ENCODE data around the gene EPM2AIP1.
"Not testable (repeated sequence)": the region's sequence is repeated elsewhere in the genome, so short reads cannot be mapped to it uniquely, and the experiment has no call there.

EPM2AIP1 gene

GRCh38 chr3:36992806-36993325 lies at the start of gene EPM2AIP1:
EPM2AIP1 (minus strand) TSS chr3:36993131; CDS start chr3:36993077, 54 bp downstream.
- no peak for DNase-seq (ENCODE audit: low read depth)

GRCh38 chr3:37042712-37043111 lies 49.8 kb upstream of the EPM2AIP1 start:
- DNase-seq (ENCODE audit: low read depth) = not testable (repeated sequence)

- DNase-seq (ENCODE audit: low read depth) = no peak
Observed at GRCh38 chr3:37041546-37042195, 48.7 kb upstream of the EPM2AIP1 start.

GRCh38 chr3:37040231-37040630 lies 47.3 kb upstream of the EPM2AIP1 start:
- no peak for DNase-seq (ENCODE audit: low read depth)

- no peak for DNase-seq (ENCODE audit: low read depth)
Observed at GRCh38 chr3:37039161-37039846, 46.4 kb upstream of the EPM2AIP1 start.

GRCh38 chr3:37037352-37037751 lies 44.4 kb upstream of the EPM2AIP1 start:
- no peak for DNase-seq (ENCODE audit: low read depth)

DNA sequence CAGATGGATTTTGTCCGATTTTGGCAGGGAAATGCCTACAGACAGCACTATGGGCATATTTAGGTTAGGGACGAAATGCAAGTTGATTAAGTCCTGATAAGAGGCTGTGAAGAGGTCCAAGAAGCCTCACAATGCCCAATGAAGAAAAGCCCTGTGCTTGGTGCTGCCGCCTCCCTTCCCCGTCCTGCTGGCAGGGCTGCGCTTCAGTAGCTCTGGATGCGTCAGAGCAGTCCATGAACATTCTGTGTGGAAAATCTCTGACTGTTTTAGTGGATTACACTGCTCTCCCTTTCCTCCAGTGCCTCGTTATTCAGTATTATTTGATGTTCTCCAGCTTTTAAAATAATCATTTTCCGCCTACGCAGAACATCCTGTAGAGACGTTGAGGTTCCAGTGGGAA lies 40.0 kb upstream of the EPM2AIP1 start:
- DNase-seq (ENCODE audit: low read depth) = no peak

DNA sequence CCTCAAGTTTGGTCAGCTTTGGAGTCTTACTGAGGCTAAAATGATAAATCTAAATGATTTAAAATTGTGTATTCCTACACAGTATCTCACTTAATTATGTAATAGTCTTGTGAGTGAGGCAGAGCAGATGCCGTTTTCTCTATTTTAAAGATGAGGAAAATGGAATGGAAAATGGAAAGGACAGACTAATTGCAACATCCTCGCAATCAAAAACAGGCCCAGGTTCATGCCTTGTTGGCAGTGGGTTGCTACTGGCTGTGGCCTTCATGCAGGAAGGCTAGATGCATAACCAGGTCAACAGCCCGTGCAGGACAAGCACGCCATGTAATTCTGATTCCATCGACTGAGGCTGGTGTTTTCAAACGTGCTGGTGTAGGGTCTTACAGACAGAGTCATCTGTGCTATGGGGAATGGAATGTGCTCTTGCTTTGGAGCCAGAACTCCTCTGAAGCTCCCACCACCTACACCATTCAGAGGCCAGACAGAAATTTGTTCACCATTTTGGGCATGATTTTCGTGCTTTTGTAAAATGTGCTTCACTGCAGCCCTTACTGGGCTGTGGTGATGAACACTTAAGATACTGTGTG lies 38.3 kb upstream of the EPM2AIP1 start:
- no peak for DNase-seq (ENCODE audit: low read depth)

- no peak for DNase-seq (ENCODE audit: low read depth)
Observed at GRCh38 chr3:37030588-37030987, 37.7 kb upstream of the EPM2AIP1 start.

DNA sequence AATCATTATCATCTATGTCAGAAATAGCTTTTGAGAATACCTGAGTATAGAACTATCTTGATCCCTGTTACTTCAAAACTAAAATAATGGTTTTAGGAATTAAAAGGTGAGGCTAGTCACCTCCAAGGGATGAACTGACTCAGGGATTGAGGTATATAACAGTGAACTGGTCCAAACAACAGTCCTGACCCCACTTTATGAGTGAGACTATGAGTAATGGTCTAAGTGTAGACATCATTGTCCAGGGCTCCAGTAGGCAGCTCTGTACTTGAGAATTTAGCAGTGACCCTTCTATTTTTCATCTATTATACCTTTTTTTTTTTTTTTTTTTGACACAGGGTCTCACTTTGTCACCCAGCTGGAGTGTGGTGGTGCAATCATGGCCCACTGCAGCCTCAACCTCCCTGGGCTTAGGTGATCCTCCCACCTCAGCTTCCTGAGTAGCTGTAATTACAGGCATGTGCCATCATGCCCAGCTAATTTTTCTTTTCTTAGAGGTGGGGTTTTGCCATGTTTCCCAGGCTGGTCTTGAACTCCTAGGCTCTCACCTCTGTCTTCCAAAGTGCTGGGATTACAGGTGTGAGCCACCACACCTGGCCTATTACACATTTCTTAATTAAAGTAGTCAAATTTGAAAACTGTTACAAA lies 36.7 kb upstream of the EPM2AIP1 start:
- DNase-seq (ENCODE audit: low read depth) = no peak

- DNase-seq (ENCODE audit: low read depth) = no peak
Observed at GRCh38 chr3:37029111-37029510, 36.2 kb upstream of the EPM2AIP1 start.

DNA sequence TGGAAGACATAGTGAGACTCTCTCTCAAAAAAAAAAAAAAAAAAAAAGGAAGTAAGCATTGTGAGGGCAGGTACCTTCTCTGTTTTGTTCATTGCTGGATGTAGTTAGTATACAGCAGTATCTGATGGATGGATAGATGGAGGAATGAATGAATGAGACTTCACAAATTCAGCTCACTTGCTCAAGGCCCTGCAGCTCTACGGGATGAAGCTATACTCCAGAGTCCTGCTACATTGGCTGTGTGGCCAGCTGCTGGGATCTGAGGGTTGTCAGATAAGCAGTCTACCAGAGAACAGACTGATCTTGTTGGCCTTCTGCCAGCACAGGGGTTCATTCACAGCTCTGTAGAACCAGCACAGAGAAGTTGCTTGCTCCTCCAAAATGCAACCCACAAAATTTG lies 35.4 kb upstream of the EPM2AIP1 start:
- DNase-seq (ENCODE audit: low read depth) = no peak

GRCh38 chr3:37026851-37027250 lies 33.9 kb upstream of the EPM2AIP1 start:
- DNase-seq (ENCODE audit: low read depth) = no peak

DNA sequence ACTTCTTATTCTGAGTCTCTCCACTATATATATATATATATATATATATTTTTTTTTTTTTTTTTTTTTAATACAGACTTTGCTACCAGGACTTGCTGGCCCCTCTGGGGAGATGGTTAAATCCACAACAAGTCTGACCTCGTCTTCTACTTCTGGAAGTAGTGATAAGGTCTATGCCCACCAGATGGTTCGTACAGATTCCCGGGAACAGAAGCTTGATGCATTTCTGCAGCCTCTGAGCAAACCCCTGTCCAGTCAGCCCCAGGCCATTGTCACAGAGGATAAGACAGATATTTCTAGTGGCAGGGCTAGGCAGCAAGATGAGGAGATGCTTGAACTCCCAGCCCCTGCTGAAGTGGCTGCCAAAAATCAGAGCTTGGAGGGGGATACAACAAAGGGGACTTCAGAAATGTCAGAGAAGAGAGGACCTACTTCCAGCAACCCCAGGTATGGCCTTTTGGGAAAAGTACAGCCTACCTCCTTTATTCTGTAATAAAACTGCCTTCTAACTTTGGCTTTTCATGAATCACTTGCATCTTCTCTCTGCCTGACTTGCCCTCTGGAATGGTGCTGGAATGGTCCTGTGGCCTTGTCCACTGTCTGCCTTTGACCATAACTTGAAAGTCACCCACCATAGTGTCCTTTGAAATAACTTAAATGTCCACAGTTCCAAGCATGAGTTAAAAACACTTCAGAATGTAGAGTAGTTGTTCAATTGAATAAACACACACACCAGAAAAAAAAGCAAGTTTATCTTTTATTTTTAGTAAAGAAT lies 32.8 kb upstream of the EPM2AIP1 start:
- DNase-seq (ENCODE audit: low read depth) = no peak

DNA sequence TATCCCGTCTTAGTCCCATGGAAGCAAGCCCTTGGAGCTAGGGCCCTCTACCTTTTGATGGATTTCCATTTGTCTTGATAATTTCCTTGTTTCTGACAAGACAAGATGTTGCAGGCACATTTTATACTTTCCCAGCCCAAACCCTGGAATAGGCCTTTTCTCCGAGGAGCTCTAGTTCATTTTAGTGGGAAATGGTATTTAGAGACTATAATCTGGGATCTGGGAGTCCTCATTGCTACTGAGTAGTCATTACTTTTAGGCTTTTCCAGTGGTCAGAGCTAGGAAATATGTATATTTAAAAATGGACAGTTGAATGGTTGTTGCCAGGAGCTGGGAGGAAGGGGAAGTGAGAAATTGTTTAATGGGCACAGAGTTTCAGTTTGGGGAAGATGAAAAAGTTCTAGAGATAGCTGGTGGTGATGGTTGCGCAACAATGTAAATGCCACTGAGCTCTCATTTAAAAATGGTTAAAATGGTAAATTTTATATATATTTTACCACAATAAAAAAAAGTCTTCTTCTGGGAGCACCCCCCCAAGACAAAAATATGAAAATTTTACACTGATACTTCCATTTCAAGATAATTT lies 32.0 kb upstream of the EPM2AIP1 start:
- no peak for DNase-seq (ENCODE audit: low read depth)

GRCh38 chr3:37024092-37024491 lies 31.2 kb upstream of the EPM2AIP1 start:
- DNase-seq (ENCODE audit: low read depth) = no peak

- no peak for DNase-seq (ENCODE audit: low read depth)
Observed at GRCh38 chr3:37017683-37018082, 24.8 kb upstream of the EPM2AIP1 start.

- no peak for DNase-seq (ENCODE audit: low read depth)
Observed at GRCh38 chr3:37016903-37017302, 24.0 kb upstream of the EPM2AIP1 start.

GRCh38 chr3:37015642-37016041 lies 22.7 kb upstream of the EPM2AIP1 start:
- no peak for DNase-seq (ENCODE audit: low read depth)

GRCh38 chr3:37014620-37015019 lies 21.7 kb upstream of the EPM2AIP1 start:
- no peak for DNase-seq (ENCODE audit: low read depth)

Data from fibroblast of the conjunctiva (primary cell).